WTC11 (cell line): Measurements from ENCODE around the gene GPR158.

Experiments
- E2F4 ChIP-seq: sonication (generic); formaldehyde crosslinking; IDR thresholded peaks from 2 replicates; pipeline ENCODE4 v1.8.1; 2022; ENCODE audit warnings: low read depth, mild to moderate bottlenecking, moderate library complexity, missing genetic modification reagents, borderline replicate concordance
- TF ChIP-seq, protein P1 (sequence below): fragments of 200-600 bp; IDR thresholded peaks from 2 replicates; pipeline ENCODE4 v1.8.0; 2022; ENCODE audit warnings: antibody characterized with exemption

GRCh38 chr10:25280076-25280475, 105.3 kb downstream of the GPR158 start:
- TF ChIP-seq, protein P1, sequence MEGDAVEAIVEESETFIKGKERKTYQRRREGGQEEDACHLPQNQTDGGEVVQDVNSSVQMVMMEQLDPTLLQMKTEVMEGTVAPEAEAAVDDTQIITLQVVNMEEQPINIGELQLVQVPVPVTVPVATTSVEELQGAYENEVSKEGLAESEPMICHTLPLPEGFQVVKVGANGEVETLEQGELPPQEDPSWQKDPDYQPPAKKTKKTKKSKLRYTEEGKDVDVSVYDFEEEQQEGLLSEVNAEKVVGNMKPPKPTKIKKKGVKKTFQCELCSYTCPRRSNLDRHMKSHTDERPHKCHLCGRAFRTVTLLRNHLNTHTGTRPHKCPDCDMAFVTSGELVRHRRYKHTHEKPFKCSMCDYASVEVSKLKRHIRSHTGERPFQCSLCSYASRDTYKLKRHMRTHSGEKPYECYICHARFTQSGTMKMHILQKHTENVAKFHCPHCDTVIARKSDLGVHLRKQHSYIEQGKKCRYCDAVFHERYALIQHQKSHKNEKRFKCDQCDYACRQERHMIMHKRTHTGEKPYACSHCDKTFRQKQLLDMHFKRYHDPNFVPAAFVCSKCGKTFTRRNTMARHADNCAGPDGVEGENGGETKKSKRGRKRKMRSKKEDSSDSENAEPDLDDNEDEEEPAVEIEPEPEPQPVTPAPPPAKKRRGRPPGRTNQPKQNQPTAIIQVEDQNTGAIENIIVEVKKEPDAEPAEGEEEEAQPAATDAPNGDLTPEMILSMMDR, result no peak
- no peak for TF ChIP-seq E2F4 (CRISPR knock-in tag)
